ENCODE measurements around the gene GPR146.

The GPR146 gene

DNA sequence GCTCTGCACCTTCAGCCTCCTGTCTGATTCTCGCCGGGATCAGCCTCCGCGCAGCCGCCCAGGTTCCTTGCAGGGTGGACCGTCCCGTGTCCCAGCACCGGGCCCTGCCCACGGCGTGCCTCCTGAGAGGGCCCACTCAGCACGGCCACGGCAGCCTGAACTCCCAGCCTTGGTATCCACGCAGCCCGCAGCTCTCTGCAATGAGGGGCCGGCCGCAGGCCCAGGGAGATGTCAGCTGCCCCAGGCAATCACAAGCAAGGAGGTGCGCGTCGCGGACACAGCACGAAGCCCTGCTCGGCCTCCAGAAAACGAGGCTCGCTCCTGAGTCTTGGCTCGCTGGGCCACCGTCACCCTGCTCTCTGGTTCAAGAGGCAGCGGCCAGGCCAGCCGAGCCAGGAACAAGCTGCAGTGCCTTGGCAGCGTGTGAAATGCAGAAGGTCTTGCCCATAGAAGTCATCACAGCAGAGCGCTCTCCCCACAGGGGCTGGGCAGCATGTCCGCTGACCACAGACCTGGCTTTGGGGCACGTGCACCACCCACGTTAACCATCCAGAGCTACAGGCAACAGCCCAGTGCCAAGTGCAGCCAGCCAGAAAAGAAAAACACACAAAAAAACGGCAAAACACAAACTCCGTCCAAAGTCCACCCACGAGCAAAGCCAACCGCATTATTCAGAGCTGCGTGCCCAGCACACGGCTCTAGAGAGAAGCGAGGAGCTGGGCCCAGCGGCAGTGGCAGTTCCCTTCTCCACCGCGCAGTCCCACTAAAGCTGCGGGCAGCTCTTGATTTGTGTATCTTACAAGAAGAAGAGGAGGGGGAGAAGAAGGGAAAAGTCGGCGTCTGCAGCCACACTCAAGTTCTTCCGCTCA, 57.5 kb downstream of the GPR146 start:
- no peak for DNase-seq (ENCODE audit: low read depth)
- in situ Hi-C loops (cut with HindIII; ENCODE audit: low sequenced_read_pairs) = no loop called here
- H3K4me3 ChIP-seq (ENCODE audit: low read depth, low read length) = no peak overlapping the region
- TF ChIP-seq, protein P1, sequence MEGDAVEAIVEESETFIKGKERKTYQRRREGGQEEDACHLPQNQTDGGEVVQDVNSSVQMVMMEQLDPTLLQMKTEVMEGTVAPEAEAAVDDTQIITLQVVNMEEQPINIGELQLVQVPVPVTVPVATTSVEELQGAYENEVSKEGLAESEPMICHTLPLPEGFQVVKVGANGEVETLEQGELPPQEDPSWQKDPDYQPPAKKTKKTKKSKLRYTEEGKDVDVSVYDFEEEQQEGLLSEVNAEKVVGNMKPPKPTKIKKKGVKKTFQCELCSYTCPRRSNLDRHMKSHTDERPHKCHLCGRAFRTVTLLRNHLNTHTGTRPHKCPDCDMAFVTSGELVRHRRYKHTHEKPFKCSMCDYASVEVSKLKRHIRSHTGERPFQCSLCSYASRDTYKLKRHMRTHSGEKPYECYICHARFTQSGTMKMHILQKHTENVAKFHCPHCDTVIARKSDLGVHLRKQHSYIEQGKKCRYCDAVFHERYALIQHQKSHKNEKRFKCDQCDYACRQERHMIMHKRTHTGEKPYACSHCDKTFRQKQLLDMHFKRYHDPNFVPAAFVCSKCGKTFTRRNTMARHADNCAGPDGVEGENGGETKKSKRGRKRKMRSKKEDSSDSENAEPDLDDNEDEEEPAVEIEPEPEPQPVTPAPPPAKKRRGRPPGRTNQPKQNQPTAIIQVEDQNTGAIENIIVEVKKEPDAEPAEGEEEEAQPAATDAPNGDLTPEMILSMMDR (IDR thresholded peaks at IDR 0.05; ENCODE audit: low read depth, low read length, missing control alignments) = no peak

DNA sequence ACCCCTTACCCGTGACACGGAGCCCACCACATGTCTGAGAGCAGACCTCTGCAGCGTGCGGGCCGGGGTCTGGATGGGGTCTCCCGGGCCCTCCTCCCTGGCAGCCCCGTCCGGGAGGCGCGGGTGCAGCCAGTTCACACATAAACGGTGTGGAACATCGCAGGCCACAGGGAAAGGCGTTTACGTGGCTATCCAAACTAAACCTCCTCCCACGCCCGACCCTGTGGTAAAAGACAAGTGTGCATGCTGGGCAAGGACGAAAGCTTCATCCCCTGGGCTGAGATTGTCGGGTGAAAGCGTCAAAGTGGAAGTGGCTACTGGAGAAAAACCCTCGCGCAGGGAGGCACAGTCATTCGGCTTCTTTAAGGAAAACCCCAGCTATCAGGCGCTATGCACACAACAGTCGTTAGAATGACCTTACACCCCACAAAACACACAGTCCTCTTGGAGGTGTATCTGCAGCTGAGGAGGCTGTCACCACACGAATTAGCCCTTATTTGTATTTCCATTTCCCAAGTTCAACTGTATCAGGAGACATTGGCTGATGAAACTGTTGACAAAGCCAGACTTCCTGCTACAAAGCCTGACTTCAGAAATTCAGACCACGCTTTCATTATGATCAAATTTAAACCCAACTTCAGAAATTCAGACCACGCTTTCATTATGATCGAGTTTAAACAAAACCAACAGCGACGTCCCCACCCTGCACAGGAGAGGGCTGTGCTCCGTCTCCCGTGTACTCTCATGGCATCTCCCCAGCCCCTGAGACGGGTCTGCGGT, 58.9 kb downstream of the GPR146 start:
- H3K4me3 ChIP-seq (ENCODE audit: low read depth, low read length) = no peak overlapping the region
- in situ Hi-C loops (cut with HindIII; ENCODE audit: low sequenced_read_pairs) = no loop called here
- DNase-seq (ENCODE audit: low read depth) = no peak
- TF ChIP-seq, protein P1 (IDR thresholded peaks at IDR 0.05; ENCODE audit: low read depth, low read length, missing control alignments) = no peak

DNA sequence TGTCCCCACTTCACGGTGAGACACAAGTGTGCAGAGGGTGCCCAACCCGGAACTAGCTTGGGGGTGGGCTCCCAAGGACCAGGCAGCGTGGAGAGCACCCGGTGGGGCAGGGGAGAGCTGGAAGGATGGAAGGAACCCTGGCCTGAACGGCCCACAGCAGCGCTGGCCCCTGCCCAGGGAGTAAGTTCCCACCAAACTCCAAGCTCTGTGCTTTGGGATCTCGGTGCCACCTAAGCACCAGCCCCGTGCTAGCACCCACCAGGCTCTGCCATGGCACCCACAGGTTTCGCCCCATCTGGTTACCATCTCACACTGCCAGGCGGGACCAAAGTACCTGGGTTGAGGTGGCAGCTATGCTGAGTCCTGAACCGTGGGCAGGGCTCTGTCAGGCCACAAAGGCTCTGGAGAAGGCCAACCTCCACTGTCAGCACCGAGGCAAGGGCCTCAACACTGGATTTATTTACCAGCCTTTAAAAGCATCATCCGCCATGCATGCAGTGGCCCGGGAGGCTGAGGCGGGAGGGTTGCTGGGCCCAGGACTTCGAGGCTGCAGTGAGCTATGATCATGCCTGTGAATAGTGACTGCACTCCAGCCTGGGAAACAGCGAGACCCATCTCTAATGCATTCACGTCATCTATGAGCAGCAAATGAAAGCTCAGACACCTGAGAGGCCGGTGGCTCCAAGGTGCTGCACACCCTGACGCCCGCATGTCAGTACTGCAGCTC, 59.6 kb downstream of the GPR146 start:
- in situ Hi-C loops (cut with HindIII; ENCODE audit: low sequenced_read_pairs) = no loop called here
- no peak for DNase-seq (ENCODE audit: low read depth)
- TF ChIP-seq, protein P1 (IDR thresholded peaks at IDR 0.05; ENCODE audit: low read depth, low read length, missing control alignments) = no peak
- H3K4me3 ChIP-seq (ENCODE audit: low read depth, low read length) = no peak overlapping the region

DNA sequence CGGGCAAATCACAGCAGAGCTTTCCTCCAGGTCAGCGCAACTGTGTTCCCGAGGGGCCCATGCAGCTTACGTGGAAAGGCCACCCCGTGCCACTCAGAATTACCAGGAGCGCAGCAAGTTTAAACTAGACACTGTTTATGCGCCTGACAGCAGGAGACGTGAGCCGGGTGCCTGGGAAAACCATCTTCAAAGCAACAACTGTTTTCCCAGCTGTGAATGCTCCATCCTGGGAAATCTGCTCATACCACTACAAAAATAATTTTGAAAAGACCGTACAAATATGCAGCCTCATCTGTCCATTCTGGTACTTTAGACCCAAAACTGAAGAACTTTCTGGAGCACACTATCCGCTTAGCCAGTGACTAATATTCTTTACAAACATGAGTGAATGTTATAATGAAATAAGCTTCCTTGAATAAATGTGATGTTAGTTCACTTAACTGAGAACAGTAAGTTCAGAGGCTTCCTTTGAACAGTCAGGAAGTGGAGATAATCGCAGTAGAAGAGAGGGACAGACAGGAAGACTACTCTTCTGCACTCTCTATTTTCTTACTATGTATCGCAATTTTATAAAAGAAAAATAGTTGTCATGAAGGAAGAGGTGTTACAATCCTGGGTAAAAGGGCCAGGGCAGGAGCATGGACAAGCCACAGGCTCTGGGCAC, 60.3 kb downstream of the GPR146 start:
- in situ Hi-C loops (cut with HindIII; ENCODE audit: low sequenced_read_pairs) = no loop called here
- no peak for DNase-seq (ENCODE audit: low read depth)
- TF ChIP-seq, protein P1 (IDR thresholded peaks at IDR 0.05; ENCODE audit: low read depth, low read length, missing control alignments) = no peak
- H3K4me3 ChIP-seq (ENCODE audit: low read depth, low read length) = no peak overlapping the region

DNA sequence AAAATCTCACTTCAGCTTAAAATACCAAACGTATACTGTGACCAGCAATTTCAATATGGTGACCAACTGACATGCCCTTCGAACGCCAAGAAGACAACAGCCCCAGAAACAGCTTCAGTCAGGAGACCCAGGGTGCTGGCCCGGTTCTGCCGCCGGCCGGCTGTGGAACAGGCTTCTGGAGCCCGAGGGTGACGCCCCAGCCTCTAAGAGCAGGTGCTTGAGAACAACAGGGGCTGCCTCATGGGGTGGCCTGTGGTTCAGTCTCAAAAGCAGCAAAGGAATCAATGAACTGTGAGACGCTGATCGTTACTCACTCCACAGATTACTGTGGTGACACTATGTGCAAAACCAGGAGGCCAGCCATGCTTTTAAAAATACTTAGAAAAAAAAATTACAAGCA, 60.8 kb downstream of the GPR146 start:
- no peak for DNase-seq (ENCODE audit: low read depth)
- TF ChIP-seq, protein P1 (IDR thresholded peaks at IDR 0.05; ENCODE audit: low read depth, low read length, missing control alignments) = no peak
- no peak overlapping the region for H3K4me3 ChIP-seq (ENCODE audit: low read depth, low read length)
- in situ Hi-C loops (cut with HindIII; ENCODE audit: low sequenced_read_pairs) = no loop called here
